Endodermal cell (in vitro differentiated cells): ENCODE measurements around the gene P4HTM. TPM values are rescaled to one million over a fixed set of nuclear protein-coding genes. Genes with fewer than 3 reads are reported as not detected.

Source experiments
- DNase-seq: peaks from one replicate; pipeline ENCODE4 v3.0.0-alpha.2; 2017
- H3K27ac ChIP-seq: 2 replicates; pipeline ENCODE4 v1.5.1; 2013; ENCODE audit warnings: mild to moderate bottlenecking, low read depth, low read length, moderate library complexity
- H3K27me3 ChIP-seq: 2 replicates; pipeline ENCODE4 v1.6.1; 2013; ENCODE audit warnings: mild to moderate bottlenecking, low read length, moderate library complexity; ENCODE audit not compliant: insufficient read depth, control insufficient read depth, poor library complexity, severe bottlenecking
- H3K36me3 ChIP-seq: 2 replicates; pipeline ENCODE4 v1.7.0; 2013; ENCODE audit warnings: mild to moderate bottlenecking, low read length, moderate library complexity; ENCODE audit not compliant: control insufficient read depth, insufficient read depth
- H3K4me1 ChIP-seq: one replicate; pipeline ENCODE4 v1.7.0; 2013; ENCODE audit warnings: low read length; ENCODE audit not compliant: control insufficient read depth, insufficient read depth
- H3K4me3 ChIP-seq: 2 replicates; pipeline ENCODE4 v1.5.1; 2013; ENCODE audit warnings: mild to moderate bottlenecking, low read length, moderate library complexity
- H3K9ac ChIP-seq: 2 replicates; pipeline ENCODE4 v1.6.1; 2013; ENCODE audit warnings: mild to moderate bottlenecking, low read length, moderate library complexity; ENCODE audit not compliant: poor library complexity, severe bottlenecking; ENCODE audit errors: extremely low read depth
- H3K9me3 ChIP-seq: 2 replicates; pipeline ENCODE4 v1.6.1; 2013; ENCODE audit warnings: mild to moderate bottlenecking, low read length, moderate library complexity; ENCODE audit not compliant: control insufficient read depth
- H3K27ac Mint-ChIP-seq: 2 replicates; pipeline ENCODE4 v1.8.0; 2020; ENCODE audit warnings: mixed read lengths
- H3K27me3 Mint-ChIP-seq: 2 replicates; pipeline ENCODE4 v1.8.0; 2021; ENCODE audit warnings: mild to moderate bottlenecking, mixed read lengths; ENCODE audit not compliant: insufficient read depth
- H3K36me3 Mint-ChIP-seq: 2 replicates; pipeline ENCODE4 v1.8.0; 2020; ENCODE audit warnings: low read depth, mixed read lengths
- H3K4me1 Mint-ChIP-seq: 2 replicates; pipeline ENCODE4 v1.8.0; 2020; ENCODE audit warnings: mixed read lengths
- H3K4me3 Mint-ChIP-seq: 2 replicates; pipeline ENCODE4 v1.8.0; 2020; ENCODE audit warnings: mild to moderate bottlenecking, moderate library complexity, mixed read lengths
- H3K9me3 Mint-ChIP-seq: 2 replicates; pipeline ENCODE4 v1.8.0; 2020; ENCODE audit warnings: mild to moderate bottlenecking, mixed read lengths
- WGBS, 2 experiments: methylation state at CpG; one replicate each; pipeline versions ENCODE4 v1.1.5 to v1.1.7; 2013; ENCODE audit warnings: missing lambda C conversion rate in 2 of 2, mixed read lengths in 1 of 2; ENCODE audit not compliant: insufficient coverage in 1 of 2, insufficient read length in 1 of 2; 5-methylcytosine and 5-hydroxymethylcytosine counted together
- total RNA-seq, 2 donors: library from RNA; stranded (reverse); fragmentation: NEBNext Ultra II Directional in 1 of 2; extraction: Animal tissue kit (Norgen Biotek cat#: 25700) in 1 of 2; gene quantifications; 2 replicates in 1 of 2; 3 replicates in 1 of 2; pipeline ENCODE4 v1.2.1, GENCODE V29; 2021
- TF ChIP-seq, protein P1 (sequence below): fragments of 200-600 bp; sonication (generic); conservative IDR thresholded peaks from 2 replicates; pipeline ENCODE4 v1.5.0; 2021; ENCODE audit warnings: antibody characterized with exemption, mild to moderate bottlenecking

Gene P4HTM
- total RNA-seq, 2 donors from 2014 or later, result 12.4 to 17.6 TPM

DNA sequence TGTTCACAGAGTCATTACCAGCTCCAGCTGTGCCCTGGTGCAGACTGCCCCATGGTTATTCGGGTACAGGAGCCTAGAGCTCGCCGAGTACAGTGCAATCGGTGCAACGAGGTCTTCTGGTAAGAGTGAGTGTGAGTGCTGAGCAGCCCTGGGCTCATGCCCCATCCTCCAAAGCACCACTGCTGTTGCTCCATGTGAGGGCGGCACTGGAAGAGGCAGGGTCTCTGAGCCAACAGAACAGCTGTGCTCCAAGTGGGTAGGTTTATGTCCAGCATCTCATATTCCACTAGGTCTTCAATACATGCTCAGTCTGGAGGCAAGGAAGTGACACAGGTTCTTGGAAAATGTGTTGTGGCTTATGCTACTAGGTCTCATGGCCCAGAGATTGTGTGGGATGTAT lies 19.5 kb upstream of the P4HTM start:
- peaks cover 82% of the 10 kb centered on the region for H3K36me3 Mint-ChIP-seq
- no peaks in the 10 kb centered on the region for H3K9me3 Mint-ChIP-seq
- DNase-seq, result no peak
- no peaks in the 10 kb centered on the region for H3K27me3 ChIP-seq
- H3K4me1 Mint-ChIP-seq, result no peaks in the 10 kb centered on the region
- no peaks in the 10 kb centered on the region for H3K4me1 ChIP-seq
- H3K27ac ChIP-seq, result no peak overlapping the region
- no peak overlapping the region for H3K4me3 ChIP-seq
- H3K27ac Mint-ChIP-seq, result peak overlapping the region; percentile 1
- 96 to 100% methylated on average over 1 to 6 of the region's 6 CpGs for WGBS, 2 experiments
- TF ChIP-seq, protein P1, sequence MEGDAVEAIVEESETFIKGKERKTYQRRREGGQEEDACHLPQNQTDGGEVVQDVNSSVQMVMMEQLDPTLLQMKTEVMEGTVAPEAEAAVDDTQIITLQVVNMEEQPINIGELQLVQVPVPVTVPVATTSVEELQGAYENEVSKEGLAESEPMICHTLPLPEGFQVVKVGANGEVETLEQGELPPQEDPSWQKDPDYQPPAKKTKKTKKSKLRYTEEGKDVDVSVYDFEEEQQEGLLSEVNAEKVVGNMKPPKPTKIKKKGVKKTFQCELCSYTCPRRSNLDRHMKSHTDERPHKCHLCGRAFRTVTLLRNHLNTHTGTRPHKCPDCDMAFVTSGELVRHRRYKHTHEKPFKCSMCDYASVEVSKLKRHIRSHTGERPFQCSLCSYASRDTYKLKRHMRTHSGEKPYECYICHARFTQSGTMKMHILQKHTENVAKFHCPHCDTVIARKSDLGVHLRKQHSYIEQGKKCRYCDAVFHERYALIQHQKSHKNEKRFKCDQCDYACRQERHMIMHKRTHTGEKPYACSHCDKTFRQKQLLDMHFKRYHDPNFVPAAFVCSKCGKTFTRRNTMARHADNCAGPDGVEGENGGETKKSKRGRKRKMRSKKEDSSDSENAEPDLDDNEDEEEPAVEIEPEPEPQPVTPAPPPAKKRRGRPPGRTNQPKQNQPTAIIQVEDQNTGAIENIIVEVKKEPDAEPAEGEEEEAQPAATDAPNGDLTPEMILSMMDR, result no peak
- H3K4me3 Mint-ChIP-seq, result no peak overlapping the region
- no peaks in the 10 kb centered on the region for H3K9me3 ChIP-seq
- H3K9ac ChIP-seq, result no peak overlapping the region
- H3K36me3 ChIP-seq, result peaks cover 88% of the 10 kb centered on the region
- H3K27me3 Mint-ChIP-seq, result no peaks in the 10 kb centered on the region

DNA sequence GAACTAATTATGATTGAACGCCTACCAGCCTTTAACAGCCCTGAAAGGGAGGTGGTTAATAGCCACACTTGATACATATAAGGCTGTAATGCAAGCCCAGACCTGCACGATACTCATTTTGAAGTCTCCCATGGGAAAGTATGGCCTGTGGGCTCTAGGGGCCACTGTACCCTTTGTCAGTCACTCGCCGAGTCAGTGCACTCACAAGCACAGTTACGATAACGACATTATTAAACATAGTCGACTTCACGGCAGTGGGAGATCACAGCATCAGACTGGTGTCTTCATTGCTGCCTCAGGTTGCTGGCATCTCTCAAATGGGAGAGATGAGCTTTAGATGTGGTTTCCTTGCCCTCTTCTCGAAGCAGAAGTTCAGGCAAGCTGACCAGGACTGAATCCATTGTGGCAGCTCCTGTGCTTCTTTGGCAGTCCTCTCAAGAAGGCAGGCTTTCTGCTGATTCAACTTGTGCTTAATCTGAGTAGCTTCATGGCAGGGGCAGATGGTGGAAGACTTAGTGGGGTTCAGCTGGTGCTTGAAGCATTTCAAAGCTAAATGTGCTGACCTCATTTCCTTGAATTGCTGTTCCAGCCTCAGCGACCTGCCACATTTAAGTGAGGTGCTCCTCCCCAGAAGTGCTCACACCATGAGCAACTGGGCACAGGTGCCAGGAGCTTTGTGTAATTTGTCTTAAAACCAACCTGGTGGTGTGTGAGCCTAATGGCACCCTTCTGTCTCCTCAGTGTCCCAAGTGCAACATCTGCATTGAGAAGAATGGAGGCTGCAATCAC lies 15.8 kb upstream of the P4HTM start:
- H3K4me3 Mint-ChIP-seq, result no peak overlapping the region
- no peaks in the 10 kb centered on the region for H3K4me1 ChIP-seq
- no peaks in the 10 kb centered on the region for H3K4me1 Mint-ChIP-seq
- H3K27me3 Mint-ChIP-seq, result no peaks in the 10 kb centered on the region
- H3K9me3 Mint-ChIP-seq, result no peaks in the 10 kb centered on the region
- H3K4me3 ChIP-seq, result no peak overlapping the region
- H3K9me3 ChIP-seq, result no peaks in the 10 kb centered on the region
- H3K27ac Mint-ChIP-seq, result no peak overlapping the region
- DNase-seq, result no peak
- H3K36me3 Mint-ChIP-seq, result peaks cover 75% of the 10 kb centered on the region
- TF ChIP-seq, protein P1, result no peak
- H3K27ac ChIP-seq, result no peak overlapping the region
- H3K9ac ChIP-seq, result no peak overlapping the region
- no peaks in the 10 kb centered on the region for H3K27me3 ChIP-seq
- H3K36me3 ChIP-seq, result peaks cover 80% of the 10 kb centered on the region
- 95 to 96% methylated on average over 10 of the region's 10 CpGs for WGBS, 2 experiments

DNA sequence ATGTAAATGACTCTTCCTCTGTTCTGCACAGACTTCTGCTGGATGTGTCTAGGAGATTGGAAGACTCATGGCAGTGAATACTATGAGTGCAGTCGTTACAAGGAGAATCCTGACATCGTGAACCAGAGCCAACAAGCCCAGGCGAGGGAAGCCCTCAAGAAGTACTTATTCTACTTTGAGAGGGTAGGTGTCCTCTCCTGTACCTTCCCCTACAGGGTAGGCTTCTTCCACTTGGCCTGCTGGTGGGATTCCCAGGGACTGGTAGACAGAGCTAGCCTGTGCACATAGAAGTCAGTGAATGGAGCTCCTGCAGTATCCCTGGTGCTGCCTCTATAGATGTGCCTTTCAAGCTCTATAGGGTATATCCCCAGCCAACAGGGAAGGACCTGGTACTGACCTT lies 10.6 kb upstream of the P4HTM start:
- Mint-ChIP-seq H3K4me3 (no peak overlapping the region), H3K36me3 (peaks cover 73% of the 10 kb centered on the region), H3K9me3 (no peaks in the 10 kb centered on the region), H3K27me3 (no peaks in the 10 kb centered on the region), H3K4me1 (no peaks in the 10 kb centered on the region), H3K27ac (no peak overlapping the region)
- no peak overlapping the region for H3K9ac ChIP-seq
- H3K36me3 ChIP-seq, result peaks cover 77% of the 10 kb centered on the region
- WGBS, 2 experiments, result 92 to 100% methylated on average over 2 to 3 of the region's 3 CpGs
- no peak overlapping the region for H3K4me3 ChIP-seq
- TF ChIP-seq, protein P1, result no peak
- H3K27me3 ChIP-seq, result no peaks in the 10 kb centered on the region
- no peaks in the 10 kb centered on the region for H3K4me1 ChIP-seq
- no peak for DNase-seq
- no peak overlapping the region for H3K27ac ChIP-seq
- no peaks in the 10 kb centered on the region for H3K9me3 ChIP-seq
